ENCODE data around the gene IGSF21. TPM values are rescaled to one million over a fixed set of nuclear protein-coding genes. Genes with fewer than 3 reads are reported as not detected.
"Not testable (repeated sequence)": the region's sequence is repeated elsewhere in the genome, so short reads cannot be mapped to it uniquely, and the experiment has no call there.

Gene IGSF21
- total RNA-seq, 2 donors from 2014 or later: not detected

- H3K27me3 Mint-ChIP-seq (ENCODE audit: low read depth): peaks cover 21% of the 10 kb centered on the region
- no peaks in the 10 kb centered on the region for H3K4me1 Mint-ChIP-seq (ENCODE audit: low read depth)
- no peak overlapping the region for H3K27ac Mint-ChIP-seq
- H3K4me3 Mint-ChIP-seq: no peak overlapping the region
- DNase-seq (no peak), ATAC-seq (replicated peaks in 1 of 2) (no peak)
- H3K9me3 Mint-ChIP-seq: no peaks in the 10 kb centered on the region
- no peaks in the 10 kb centered on the region for H3K36me3 Mint-ChIP-seq (ENCODE audit: insufficient read depth in 2 of 2)
Measured at GRCh38 chr1:18365099-18365705, 257.6 kb downstream of the IGSF21 start.

GRCh38 chr1:18372505-18372904 lies 264.9 kb downstream of the IGSF21 start:
- H3K4me3 Mint-ChIP-seq; H3K36me3 Mint-ChIP-seq (ENCODE audit: insufficient read depth in 2 of 2); H3K4me1 Mint-ChIP-seq (ENCODE audit: low read depth); ATAC-seq (replicated peaks in 1 of 2); DNase-seq; H3K9me3 Mint-ChIP-seq; H3K27ac Mint-ChIP-seq: not testable (repeated sequence)
- peaks cover 12% of the 10 kb centered on the region for H3K27me3 Mint-ChIP-seq (ENCODE audit: low read depth)

- ATAC-seq (replicated peaks in 1 of 2) (no peak), DNase-seq (no peak)
- no peak overlapping the region for H3K27ac Mint-ChIP-seq
- H3K27me3 Mint-ChIP-seq (ENCODE audit: low read depth): peaks cover 12% of the 10 kb centered on the region
- H3K4me1 Mint-ChIP-seq (ENCODE audit: low read depth): no peaks in the 10 kb centered on the region
- H3K36me3 Mint-ChIP-seq (ENCODE audit: insufficient read depth in 2 of 2): no peaks in the 10 kb centered on the region
- H3K4me3 Mint-ChIP-seq: no peak overlapping the region
- peaks cover 0 to 6% of the 10 kb centered on the region in 2 donors for H3K9me3 Mint-ChIP-seq
Measured at GRCh38 chr1:18373151-18373550, 265.6 kb downstream of the IGSF21 start.

GRCh38 chr1:18373882-18374493 lies 266.4 kb downstream of the IGSF21 start:
- Mint-ChIP-seq H3K36me3 (ENCODE audit: insufficient read depth in 2 of 2) (no peaks in the 10 kb centered on the region), H3K27me3 (ENCODE audit: low read depth) (peaks cover 12% of the 10 kb centered on the region), H3K4me1 (ENCODE audit: low read depth) (no peaks in the 10 kb centered on the region), H3K4me3 (no peak overlapping the region), H3K27ac (no peak overlapping the region), H3K9me3 (peaks cover 0 to 6% of the 10 kb centered on the region in 2 donors)
- DNase-seq (peak in 1 of 2 donors; percentile 14), ATAC-seq (replicated peaks in 1 of 2) (no peak)

- DNase-seq (no peak), ATAC-seq (replicated peaks in 1 of 2) (no peak)
- peaks cover 22% of the 10 kb centered on the region for H3K27me3 Mint-ChIP-seq (ENCODE audit: low read depth)
- H3K9me3 Mint-ChIP-seq: peaks cover 3 to 6% of the 10 kb centered on the region in 2 donors
- no peak overlapping the region for H3K27ac Mint-ChIP-seq
- H3K4me1 Mint-ChIP-seq (ENCODE audit: low read depth): no peaks in the 10 kb centered on the region
- no peaks in the 10 kb centered on the region for H3K36me3 Mint-ChIP-seq (ENCODE audit: insufficient read depth in 2 of 2)
- no peak overlapping the region for H3K4me3 Mint-ChIP-seq
Measured at GRCh38 chr1:18376661-18377060, 269.1 kb downstream of the IGSF21 start.

GRCh38 chr1:18380288-18380687 lies 272.7 kb downstream of the IGSF21 start:
- peaks cover 39% of the 10 kb centered on the region for H3K27me3 Mint-ChIP-seq (ENCODE audit: low read depth)
- H3K9me3 Mint-ChIP-seq: peaks cover 0 to 5% of the 10 kb centered on the region in 2 donors
- H3K27ac Mint-ChIP-seq: no peak overlapping the region
- H3K4me3 Mint-ChIP-seq: no peak overlapping the region
- no peaks in the 10 kb centered on the region for H3K4me1 Mint-ChIP-seq (ENCODE audit: low read depth)
- no peaks in the 10 kb centered on the region for H3K36me3 Mint-ChIP-seq (ENCODE audit: insufficient read depth in 2 of 2)
- DNase-seq: no peak
- ATAC-seq (replicated peaks in 1 of 2): no peak

- Mint-ChIP-seq H3K27ac (no peak overlapping the region), H3K36me3 (ENCODE audit: insufficient read depth in 2 of 2) (no peaks in the 10 kb centered on the region), H3K4me3 (no peak overlapping the region), H3K9me3 (peaks cover 0 to 5% of the 10 kb centered on the region in 2 donors), H3K4me1 (ENCODE audit: low read depth) (no peaks in the 10 kb centered on the region), H3K27me3 (ENCODE audit: low read depth) (peaks cover 43% of the 10 kb centered on the region)
- DNase-seq (no peak), ATAC-seq (replicated peaks in 1 of 2) (no peak)
Measured at GRCh38 chr1:18384059-18384458, 276.5 kb downstream of the IGSF21 start.

GRCh38 chr1:18384471-18384870 lies 276.9 kb downstream of the IGSF21 start:
- H3K9me3 Mint-ChIP-seq: peaks cover 0 to 5% of the 10 kb centered on the region in 2 donors
- H3K4me3 Mint-ChIP-seq: no peak overlapping the region
- H3K36me3 Mint-ChIP-seq (ENCODE audit: insufficient read depth in 2 of 2): no peaks in the 10 kb centered on the region
- no peaks in the 10 kb centered on the region for H3K4me1 Mint-ChIP-seq (ENCODE audit: low read depth)
- no peak overlapping the region for H3K27ac Mint-ChIP-seq
- peaks cover 43% of the 10 kb centered on the region for H3K27me3 Mint-ChIP-seq (ENCODE audit: low read depth)
- no peak for DNase-seq
- no peak for ATAC-seq (replicated peaks in 1 of 2)

- Mint-ChIP-seq H3K9me3 (peaks cover 0 to 5% of the 10 kb centered on the region in 2 donors), H3K36me3 (ENCODE audit: insufficient read depth in 2 of 2) (no peaks in the 10 kb centered on the region), H3K27me3 (ENCODE audit: low read depth) (peaks cover 43% of the 10 kb centered on the region), H3K4me1 (ENCODE audit: low read depth) (no peaks in the 10 kb centered on the region), H3K4me3 (no peak overlapping the region), H3K27ac (no peak overlapping the region)
- DNase-seq (no peak), ATAC-seq (replicated peaks in 1 of 2) (no peak)
Measured at GRCh38 chr1:18385239-18385790, 277.7 kb downstream of the IGSF21 start.

- H3K4me3 Mint-ChIP-seq: no peak overlapping the region
- ATAC-seq (replicated peaks in 1 of 2): no peak
- no peak for DNase-seq
- H3K27me3 Mint-ChIP-seq (ENCODE audit: low read depth): peaks cover 34% of the 10 kb centered on the region
- no peaks in the 10 kb centered on the region for H3K4me1 Mint-ChIP-seq (ENCODE audit: low read depth)
- H3K36me3 Mint-ChIP-seq (ENCODE audit: insufficient read depth in 2 of 2): no peaks in the 10 kb centered on the region
- peaks cover 0 to 1% of the 10 kb centered on the region in 2 donors for H3K9me3 Mint-ChIP-seq
- H3K27ac Mint-ChIP-seq: no peak overlapping the region
Measured at GRCh38 chr1:18386591-18386990, 279.0 kb downstream of the IGSF21 start.

GRCh38 chr1:18387307-18387706 lies 279.7 kb downstream of the IGSF21 start:
- no peak for ATAC-seq (replicated peaks in 1 of 2)

GRCh38 chr1:18390953-18391352 lies 283.4 kb downstream of the IGSF21 start:
- DNase-seq: no peak
- Mint-ChIP-seq H3K36me3 (ENCODE audit: insufficient read depth in 2 of 2) (no peaks in the 10 kb centered on the region), H3K4me3 (no peak overlapping the region), H3K9me3 (no peaks in the 10 kb centered on the region), H3K4me1 (ENCODE audit: low read depth) (no peaks in the 10 kb centered on the region), H3K27me3 (ENCODE audit: low read depth) (peaks cover 18% of the 10 kb centered on the region), H3K27ac (no peak overlapping the region)
- ATAC-seq (replicated peaks in 1 of 2): no peak

More at GRCh38 chr1:18387307-18387706, 279.7 kb downstream of the IGSF21 start:
- H3K9me3 Mint-ChIP-seq: no peaks in the 10 kb centered on the region
- no peak overlapping the region for H3K27ac Mint-ChIP-seq
- peaks cover 29% of the 10 kb centered on the region for H3K27me3 Mint-ChIP-seq (ENCODE audit: low read depth)
- no peaks in the 10 kb centered on the region for H3K4me1 Mint-ChIP-seq (ENCODE audit: low read depth)
- no peak for DNase-seq
- H3K36me3 Mint-ChIP-seq (ENCODE audit: insufficient read depth in 2 of 2): no peaks in the 10 kb centered on the region
- H3K4me3 Mint-ChIP-seq: no peak overlapping the region

GRCh38 chr1:18394563-18395156 lies 287.1 kb downstream of the IGSF21 start:
- Mint-ChIP-seq H3K9me3 (no peaks in the 10 kb centered on the region), H3K36me3 (ENCODE audit: insufficient read depth in 2 of 2) (no peaks in the 10 kb centered on the region), H3K4me1 (ENCODE audit: low read depth) (no peaks in the 10 kb centered on the region), H3K27me3 (ENCODE audit: low read depth) (peaks cover 7% of the 10 kb centered on the region), H3K27ac (no peak overlapping the region), H3K4me3 (no peak overlapping the region)
- DNase-seq (no peak), ATAC-seq (replicated peaks in 1 of 2) (no peak)

Data from activated T-cell treated with anti-CD3 and anti-CD28 coated beads, Interleukin-2, amount 50 U/mL, for 72 hours (primary cell).